DOHH2 (cell line): ENCODE data around the gene MROH8.
"Not testable (repeated sequence)": the region's sequence is repeated elsewhere in the genome, so short reads cannot be mapped to it uniquely, and the experiment has no call there.

Source experiments
- H3F3A ChIP-seq: fragments of 200-600 bp; sonication (generic), shearing (Covaris generic); 2 replicates; pipeline ENCODE4 v1.6.0; 2016; ENCODE audit warnings: antibody characterized with exemption, mild to moderate bottlenecking; ENCODE audit not compliant: control insufficient read depth, insufficient read depth
- H3K27ac ChIP-seq: fragments of 200-600 bp; sonication (generic); 2 replicates; pipeline ENCODE4 v1.5.1; 2014; ENCODE audit warnings: low read depth, mild to moderate bottlenecking, low read length, moderate library complexity
- H3K27me3 ChIP-seq: fragments of 200-600 bp; sonication (generic); 2 replicates; pipeline ENCODE4 v1.6.1; 2014; ENCODE audit warnings: mild to moderate bottlenecking, low read length, mixed read lengths; ENCODE audit not compliant: control insufficient read depth
- H3K36me3 ChIP-seq: fragments of 200-600 bp; sonication (generic); 2 replicates; pipeline ENCODE4 v1.6.1; 2014; ENCODE audit warnings: mild to moderate bottlenecking, low read length, moderate library complexity, mixed read lengths; ENCODE audit not compliant: control insufficient read depth
- H3K4me1 ChIP-seq: fragments of 200-600 bp; sonication (generic); 2 replicates; pipeline ENCODE4 v1.6.1; 2014; ENCODE audit warnings: mild to moderate bottlenecking, low read length, mixed read lengths; ENCODE audit not compliant: control insufficient read depth
- H3K4me2 ChIP-seq: fragments of 200-600 bp; sonication (generic); 2 replicates; pipeline ENCODE4 v1.6.0; 2014; ENCODE audit warnings: mild to moderate bottlenecking, low read length, moderate library complexity
- H3K4me3 ChIP-seq: fragments of 200-600 bp; sonication (generic); 2 replicates; pipeline ENCODE4 v1.5.1; 2014; ENCODE audit warnings: mild to moderate bottlenecking, low read length, mixed read lengths
- H3K79me2 ChIP-seq: fragments of 200-600 bp; sonication (generic); 2 replicates; pipeline ENCODE4 v1.6.1; 2014; ENCODE audit warnings: mild to moderate bottlenecking, low read length, mixed read lengths; ENCODE audit not compliant: control insufficient read depth
- H3K9me2 ChIP-seq: fragments of 200-600 bp; sonication (generic); replicated peaks from 2 replicates; pipeline ENCODE4 v1.6.1; 2014; ENCODE audit warnings: mild to moderate bottlenecking, low read length, mixed read lengths; ENCODE audit not compliant: control insufficient read depth
- H3K9me3 ChIP-seq: fragments of 200-600 bp; sonication (generic); 2 replicates; pipeline ENCODE4 v1.6.1; 2014; ENCODE audit warnings: antibody characterized with exemption, low read length, mixed read lengths; ENCODE audit not compliant: control insufficient read depth, insufficient read depth
- H4K20me1 ChIP-seq: fragments of 200-600 bp; sonication (generic); 2 replicates; pipeline ENCODE4 v1.6.0; 2014; ENCODE audit warnings: low read depth, mild to moderate bottlenecking, antibody characterized with exemption, low read length, moderate library complexity; ENCODE audit not compliant: control insufficient read depth, insufficient read depth
- CTCF ChIP-seq: fragments of 200-600 bp; sonication (generic); IDR thresholded peaks from one replicate; pipeline ENCODE4 v1.5.1; 2014; ENCODE audit warnings: antibody characterized with exemption, mild to moderate bottlenecking, low read depth, low read length; ENCODE audit not compliant: poor library complexity, severe bottlenecking
- EZH2phosphoT487 ChIP-seq: fragments of 200-600 bp; sonication (generic); IDR thresholded peaks from 2 replicates; pipeline ENCODE4 v1.6.1; 2017; ENCODE audit warnings: borderline replicate concordance, mild to moderate bottlenecking, antibody characterized with exemption, low read length, moderate library complexity, mixed read lengths

MROH8 gene

DNA sequence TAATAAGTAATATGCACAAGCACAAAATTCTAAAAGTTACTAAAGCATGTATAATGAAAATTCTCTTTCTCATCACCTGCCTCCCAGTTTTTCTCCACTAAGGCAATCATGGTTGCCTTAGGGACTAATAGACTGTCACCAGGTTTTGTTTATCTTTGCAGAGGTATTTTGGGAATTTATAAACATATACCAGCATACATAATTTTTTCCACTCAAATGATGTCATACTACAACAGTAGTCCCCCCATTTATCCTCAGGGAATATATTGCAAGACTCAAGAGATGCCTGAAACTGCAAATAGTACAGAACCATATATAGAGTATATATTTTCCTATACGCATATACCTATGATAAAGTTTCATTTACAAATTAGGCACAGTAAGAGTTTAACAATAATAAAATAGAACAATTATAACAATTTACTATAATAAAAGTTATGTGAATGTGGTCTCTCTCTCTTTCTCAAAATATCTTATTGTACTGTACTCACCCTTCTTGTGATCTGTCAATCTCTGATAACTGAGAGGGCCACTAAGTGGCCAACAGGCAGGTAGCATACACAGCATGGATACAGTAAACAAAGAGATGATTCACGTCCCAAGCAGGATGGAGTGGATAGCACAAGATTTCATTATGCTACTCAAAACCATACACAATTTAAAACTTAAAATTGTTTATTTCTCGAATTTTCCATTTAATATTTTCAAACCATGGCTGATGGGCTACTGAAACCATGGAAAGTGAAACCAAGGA is 103.2 kb downstream of the MROH8 start:
- TF ChIP-seq EZH2phosphoT487 (no peak), CTCF (no peak)
- Histone ChIP-seq H3K4me2 (no peak overlapping the region), H3K36me3 (peaks cover 84% of the 10 kb centered on the region), H3F3A (peaks cover 39% of the 10 kb centered on the region), H3K9me3 (no peaks in the 10 kb centered on the region), H3K27ac (no peak overlapping the region), H4K20me1 (no peaks in the 10 kb centered on the region), H3K27me3 (no peaks in the 10 kb centered on the region), H3K4me1 (peaks cover 86% of the 10 kb centered on the region), H3K79me2 (peaks cover 98% of the 10 kb centered on the region), H3K9me2 (no peaks in the 10 kb centered on the region), H3K4me3 (no peak overlapping the region)

DNA sequence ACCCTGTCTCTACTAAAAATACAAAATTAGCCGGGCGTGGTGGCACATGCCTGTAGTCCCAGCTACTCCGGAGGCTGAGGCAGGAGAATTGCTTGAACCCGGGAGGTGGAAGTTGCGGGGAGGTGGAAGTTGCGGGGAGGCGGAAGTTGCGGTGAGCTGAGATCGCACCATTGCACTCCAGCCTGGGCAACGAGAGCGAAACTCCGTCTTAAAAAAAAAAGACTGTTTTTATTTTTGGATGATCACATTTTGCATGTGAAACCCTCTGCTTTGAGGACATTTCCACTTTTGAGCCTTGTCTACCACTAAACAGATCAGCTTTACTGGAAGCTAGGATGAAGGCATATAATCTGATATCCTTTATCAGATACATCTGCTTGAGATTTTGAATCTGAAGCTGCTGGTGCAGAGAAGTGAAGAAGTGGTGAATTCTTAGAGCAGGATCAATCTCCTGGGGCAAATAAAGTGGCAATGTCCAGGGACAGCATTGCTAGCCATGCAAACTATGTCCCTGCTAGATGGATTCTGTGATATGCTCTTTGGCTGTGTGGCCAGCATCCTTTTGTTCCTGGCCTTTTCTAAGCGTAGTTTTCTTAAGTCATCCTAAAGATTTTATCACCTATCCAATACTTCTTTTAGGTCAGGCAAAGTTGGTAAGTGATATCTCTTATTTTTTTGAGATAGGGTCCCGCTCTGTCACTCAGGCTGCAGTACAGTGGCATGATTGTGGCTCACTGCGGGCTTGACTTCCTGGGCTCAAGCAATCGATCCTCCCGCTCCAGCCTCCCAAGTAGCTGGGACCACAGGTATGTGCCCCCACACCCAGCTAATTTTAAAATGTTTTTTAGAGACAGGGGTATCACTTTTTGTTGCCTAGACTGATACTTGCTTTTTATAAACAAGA is 106.8 kb downstream of the MROH8 start:
- Histone ChIP-seq H3F3A (peaks cover 35% of the 10 kb centered on the region), H4K20me1 (no peaks in the 10 kb centered on the region), H3K4me3 (peak overlapping the region; percentile 62), H3K79me2 (peaks cover 78% of the 10 kb centered on the region), H3K27ac (peak overlapping the region; percentile 84), H3K4me2 (peak overlapping the region; percentile 80), H3K4me1 (peaks cover 67% of the 10 kb centered on the region), H3K9me3 (no peaks in the 10 kb centered on the region), H3K27me3 (no peaks in the 10 kb centered on the region), H3K36me3 (peaks cover 60% of the 10 kb centered on the region), H3K9me2 (no peaks in the 10 kb centered on the region)
- TF ChIP-seq CTCF (no peak), EZH2phosphoT487 (no peak)

DNA sequence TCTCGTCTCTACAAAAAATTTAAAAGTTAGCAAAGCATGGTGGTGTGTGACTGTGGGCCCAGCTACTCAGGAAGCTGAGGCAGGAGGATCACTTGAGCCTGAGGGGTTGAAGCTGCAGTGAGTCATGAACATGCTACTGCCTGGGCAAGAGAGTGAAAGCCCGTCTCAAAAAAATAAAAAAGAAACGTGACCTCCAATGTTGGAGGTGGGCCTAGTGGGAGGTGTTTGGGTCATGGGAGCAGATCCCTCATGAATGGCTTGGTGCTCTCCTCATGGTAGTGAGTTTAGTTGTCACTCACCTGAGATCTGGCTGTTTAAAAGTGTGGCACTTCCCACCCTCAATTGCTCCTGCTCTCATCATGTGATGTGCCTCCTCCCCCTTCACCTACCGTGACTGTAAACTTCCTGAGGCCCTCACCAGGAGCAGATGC is 107.9 kb downstream of the MROH8 start:
- Histone ChIP-seq H4K20me1 (no peaks in the 10 kb centered on the region), H3K4me1 (peaks cover 58% of the 10 kb centered on the region), H3K27me3 (no peaks in the 10 kb centered on the region), H3K79me2 (peaks cover 75% of the 10 kb centered on the region), H3K9me3 (no peaks in the 10 kb centered on the region), H3F3A (peaks cover 34% of the 10 kb centered on the region), H3K4me2 (peak overlapping the region; percentile 80), H3K9me2 (no peaks in the 10 kb centered on the region), H3K4me3 (0 out of 2 replicates have a peak overlapping the region, but pooled peaks have one; percentile 17), H3K36me3 (peaks cover 60% of the 10 kb centered on the region), H3K27ac (peak overlapping the region; percentile 84)
- no peak for TF ChIP-seq CTCF
- no peak for TF ChIP-seq EZH2phosphoT487

GRCh38 chr20:37069563-37069962 is 109.8 kb downstream of the MROH8 start:
- Histone ChIP-seq H3F3A (peaks cover 25% of the 10 kb centered on the region), H3K79me2 (peaks cover 61% of the 10 kb centered on the region), H3K4me1 (peaks cover 41% of the 10 kb centered on the region), H3K36me3 (peaks cover 59% of the 10 kb centered on the region)
- H3K27ac ChIP-seq, H3K9me2 ChIP-seq, H3K4me2 ChIP-seq, H3K4me3 ChIP-seq, H3K27me3 ChIP-seq, H4K20me1 ChIP-seq, H3K9me3 ChIP-seq: not testable (repeated sequence)
